GM19238 (cell line): ENCODE results near the gene TFAP2C.
"Not testable (repeated sequence)": the region's sequence is repeated elsewhere in the genome, so short reads cannot be mapped to it uniquely, and the experiment has no call there.

ENCODE experiments used
- DNase-seq: peaks from one replicate; pipeline ENCODE4 v3.0.0; 2011; ENCODE audit warnings: low spot score; ENCODE audit not compliant: insufficient read length

The TFAP2C gene

DNA sequence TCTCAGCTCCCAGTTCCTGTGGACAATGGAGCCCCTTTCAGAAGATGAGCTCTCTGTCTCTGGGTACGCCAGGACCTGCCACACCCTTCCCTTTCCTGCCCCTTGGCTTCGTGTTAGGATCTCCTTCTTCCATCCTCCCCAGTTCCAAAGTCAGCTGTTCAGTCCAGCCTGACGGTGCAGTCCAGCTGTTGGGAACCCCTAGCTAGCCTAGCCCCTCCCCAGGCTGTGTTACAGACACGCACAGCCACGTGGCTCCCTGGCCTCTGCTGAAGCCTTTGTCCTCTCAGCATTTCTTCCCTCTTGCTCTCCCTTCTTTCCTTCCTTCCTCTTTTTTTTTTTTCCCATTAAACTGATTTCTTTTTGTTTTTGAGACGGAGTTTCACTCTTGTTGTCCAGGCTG lies 12.4 kb upstream of the TFAP2C start:
- DNase-seq = no peak

DNA sequence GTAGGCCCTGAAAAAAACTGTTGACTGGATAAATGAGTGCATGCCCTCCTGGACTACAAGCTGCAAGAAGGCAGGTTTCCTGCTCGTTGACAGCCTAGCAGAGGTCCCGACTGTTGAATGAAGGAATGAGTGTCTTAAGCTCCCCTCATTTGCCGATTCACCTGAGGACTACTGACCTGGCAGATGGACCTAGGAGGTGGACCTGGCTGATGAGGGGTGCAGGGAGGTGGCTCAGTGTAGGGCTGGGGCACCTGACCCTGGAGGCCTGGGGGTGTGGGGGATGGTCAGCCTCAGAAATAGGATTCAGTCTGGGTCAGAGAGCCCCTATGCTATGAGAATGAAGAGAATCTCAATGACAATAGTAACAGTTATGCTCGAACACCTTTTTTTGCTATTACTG lies 11.6 kb upstream of the TFAP2C start:
- no peak for DNase-seq

- no peak for DNase-seq
Measured at GRCh38 chr20:56621730-56622129, 7.4 kb upstream of the TFAP2C start.

DNA sequence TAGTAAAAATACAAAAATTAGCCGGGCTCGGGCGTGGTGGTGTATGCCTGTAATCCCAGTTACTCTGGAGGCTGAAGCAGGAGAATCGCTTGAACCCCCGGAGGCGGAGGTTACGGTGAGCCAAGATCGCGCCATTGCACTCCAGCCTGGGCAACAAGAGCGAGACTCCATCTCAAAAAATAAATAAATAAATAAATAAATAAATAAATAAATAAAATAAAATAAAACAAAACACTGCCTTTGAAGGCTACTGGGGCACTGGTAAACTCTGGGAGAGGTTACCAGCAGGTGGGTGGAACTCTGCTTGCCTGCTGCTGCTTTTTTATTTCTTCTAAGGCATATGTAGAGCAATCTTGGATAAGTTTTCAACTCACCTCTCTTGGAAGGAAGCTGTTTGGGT lies 5.2 kb upstream of the TFAP2C start:
- not testable (repeated sequence) for DNase-seq

DNA sequence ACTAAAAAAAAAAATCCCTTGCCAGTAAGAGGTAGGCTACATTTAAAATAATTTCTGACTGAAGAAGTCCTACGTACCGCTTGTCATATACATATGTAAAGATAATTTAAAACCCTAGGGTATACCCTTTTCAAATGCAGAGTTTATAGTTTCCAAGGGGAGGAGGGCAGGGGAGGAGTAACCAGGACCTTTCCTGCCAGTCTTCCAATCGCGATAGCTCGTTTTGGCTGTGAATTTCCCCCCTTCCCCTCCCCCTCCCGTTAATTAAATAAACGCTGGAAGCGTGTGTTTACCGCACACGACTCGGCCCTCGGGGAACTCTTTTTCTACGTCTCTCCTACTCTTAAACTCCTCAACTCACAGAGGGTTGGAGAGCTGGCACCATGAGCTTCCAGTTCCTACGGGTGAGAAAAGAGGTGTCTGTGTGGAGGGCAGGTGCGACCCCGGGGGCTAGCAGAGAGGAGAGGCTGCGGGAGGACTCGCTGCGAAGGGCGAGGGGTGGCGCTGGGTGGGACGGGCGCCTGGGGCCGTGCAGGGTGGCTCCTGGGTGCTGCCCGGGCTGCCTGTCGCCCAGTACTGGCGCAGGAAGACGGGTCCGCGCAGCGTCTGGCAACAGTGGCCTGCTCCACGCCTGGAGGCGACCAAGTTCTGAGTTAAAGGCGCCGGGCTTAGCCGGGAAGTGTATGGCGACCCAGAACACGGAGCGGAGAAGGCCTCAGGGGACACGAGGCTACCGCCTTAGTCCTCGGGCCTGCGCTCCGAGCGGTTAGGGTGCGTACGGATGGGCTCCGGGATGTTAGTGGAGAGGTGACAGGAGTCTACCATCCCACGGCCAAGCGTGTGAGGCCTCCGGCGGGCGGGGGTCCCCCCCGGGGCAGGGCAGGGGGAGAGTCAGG lies 4.1 kb upstream of the TFAP2C start:
- DNase-seq = no peak

DNA sequence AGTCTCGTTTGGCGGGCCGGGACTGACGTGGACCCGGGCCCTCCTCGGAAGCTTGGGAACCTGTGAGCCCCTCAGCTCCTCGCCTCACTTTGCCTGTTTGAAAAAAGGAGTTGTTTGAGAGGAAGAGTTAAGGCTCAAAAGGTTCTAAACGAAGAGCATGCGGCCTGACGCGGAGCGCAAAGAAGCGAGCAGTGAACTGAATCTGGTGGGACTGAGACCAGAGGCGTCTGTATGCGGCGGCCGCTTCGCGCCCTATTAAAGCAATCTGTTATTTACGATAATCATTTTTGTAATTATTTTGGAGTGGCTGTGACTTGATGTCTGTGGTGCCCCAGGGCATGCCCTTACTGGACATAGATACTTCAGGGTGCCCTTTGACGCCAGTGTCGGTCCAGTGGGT lies 3.3 kb upstream of the TFAP2C start:
- DNase-seq = no peak

DNA sequence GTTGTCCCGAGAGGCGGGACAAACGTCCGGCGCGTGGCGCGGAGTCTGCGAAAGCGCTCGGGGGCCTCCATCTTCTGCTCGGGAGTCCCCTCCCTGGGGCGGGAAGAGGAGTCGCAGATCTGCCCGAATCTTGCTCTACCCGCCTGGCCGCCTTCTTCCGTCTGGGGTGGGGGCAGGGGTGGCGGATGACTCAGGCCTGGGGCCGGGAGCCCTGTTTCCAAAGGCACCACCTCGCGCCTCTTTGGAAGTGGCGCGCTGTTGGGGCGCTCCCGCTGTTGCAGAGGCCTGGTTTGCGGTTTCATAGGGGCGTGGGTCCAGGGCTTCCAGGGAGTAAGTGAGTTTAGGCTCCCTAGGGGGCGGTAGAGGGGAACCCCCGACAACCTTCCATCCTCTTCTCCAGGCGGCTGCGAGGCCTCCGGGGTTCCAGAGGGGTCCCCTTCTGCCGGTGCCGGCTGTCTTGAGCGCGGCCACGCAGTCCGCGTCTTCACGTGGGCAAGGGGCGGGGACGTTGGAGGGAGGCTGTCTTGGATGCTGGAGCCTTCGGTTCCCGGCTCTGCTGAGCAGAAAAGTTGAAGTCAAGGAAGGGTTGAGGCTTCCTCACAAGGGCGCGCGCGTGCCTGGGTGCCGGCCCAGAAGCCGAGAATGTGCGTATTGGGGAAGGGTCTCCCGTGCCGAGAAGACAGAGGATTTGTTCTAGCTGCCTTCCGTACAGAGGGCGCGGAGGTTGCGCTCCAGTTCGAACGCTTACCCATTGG lies 2.6 kb upstream of the TFAP2C start:
- no peak for DNase-seq

- no peak for DNase-seq
Measured at GRCh38 chr20:56627122-56628014, 1.7 kb upstream of the TFAP2C start.

DNA sequence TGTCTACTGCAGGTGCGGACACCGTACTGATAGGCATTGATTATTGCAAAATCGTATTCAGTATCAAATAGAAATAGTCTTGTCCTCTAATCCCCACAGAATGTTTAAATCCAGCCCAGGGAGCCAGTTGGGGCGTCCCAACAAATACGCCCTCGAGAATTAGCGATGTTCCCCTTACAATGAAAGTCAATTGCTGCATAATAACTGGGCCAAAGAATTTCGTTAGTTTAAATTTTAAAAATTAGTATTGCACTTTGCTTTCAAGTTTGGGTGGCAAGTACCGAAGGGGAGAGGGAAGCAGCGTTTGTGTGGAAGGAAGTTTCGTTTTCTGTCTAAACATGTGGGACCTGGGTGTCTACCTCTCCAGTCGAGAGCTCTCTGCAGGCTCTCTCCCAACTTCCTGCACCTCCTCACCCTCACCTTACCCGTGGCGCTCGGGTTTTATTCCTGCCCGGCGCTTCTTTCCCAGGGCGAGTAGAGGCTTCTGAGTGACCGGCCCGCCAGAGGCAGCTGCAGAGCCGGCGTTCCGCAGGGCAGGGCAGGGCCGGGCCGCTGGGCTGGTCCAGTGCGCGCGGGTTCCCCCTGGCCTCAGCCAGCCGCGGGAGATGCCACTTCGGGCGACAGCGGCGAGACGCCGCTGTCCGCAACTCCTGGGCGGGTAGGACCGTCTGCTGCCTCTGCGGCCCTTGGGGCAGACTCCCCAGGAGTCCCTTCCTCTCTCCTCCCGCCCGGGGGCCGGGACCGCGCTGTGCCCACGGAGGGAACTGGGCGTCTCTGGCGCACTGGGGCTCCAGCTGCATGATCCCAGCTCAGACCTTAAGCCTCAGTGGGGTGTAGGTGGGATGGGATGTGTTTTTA lies 862 bp upstream of the TFAP2C start:
- no peak for DNase-seq

DNA sequence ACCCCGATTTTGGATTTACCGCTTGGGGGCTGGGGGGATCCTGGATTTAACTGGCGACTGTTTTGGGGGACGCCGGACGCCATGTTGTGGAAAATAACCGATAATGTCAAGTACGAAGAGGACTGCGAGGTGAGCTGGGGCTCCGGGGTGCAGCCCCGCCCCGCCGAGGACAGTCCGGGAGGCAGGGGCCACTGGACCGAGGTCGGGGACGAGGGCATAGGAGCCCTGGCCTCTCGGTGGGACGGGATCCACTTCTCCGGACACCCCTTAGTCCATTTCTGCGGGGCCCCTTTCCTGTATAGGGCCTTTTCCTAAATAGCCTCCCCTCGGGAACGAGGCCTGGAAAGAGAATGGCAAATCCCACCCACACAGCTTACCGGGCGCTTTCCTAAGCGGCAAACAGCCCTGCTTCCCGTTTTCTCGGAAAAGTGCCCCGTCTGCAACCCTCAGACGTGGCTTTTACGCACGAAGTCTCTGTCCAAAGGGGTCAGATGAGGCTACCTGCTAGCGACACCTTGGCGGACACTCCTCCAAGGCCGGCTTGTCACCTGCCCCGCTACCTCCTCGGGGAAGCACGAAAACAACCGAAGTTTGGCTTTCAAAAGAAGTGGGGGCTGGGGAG lies 469 bp downstream of the TFAP2C start:
- DNase-seq = no peak

DNA sequence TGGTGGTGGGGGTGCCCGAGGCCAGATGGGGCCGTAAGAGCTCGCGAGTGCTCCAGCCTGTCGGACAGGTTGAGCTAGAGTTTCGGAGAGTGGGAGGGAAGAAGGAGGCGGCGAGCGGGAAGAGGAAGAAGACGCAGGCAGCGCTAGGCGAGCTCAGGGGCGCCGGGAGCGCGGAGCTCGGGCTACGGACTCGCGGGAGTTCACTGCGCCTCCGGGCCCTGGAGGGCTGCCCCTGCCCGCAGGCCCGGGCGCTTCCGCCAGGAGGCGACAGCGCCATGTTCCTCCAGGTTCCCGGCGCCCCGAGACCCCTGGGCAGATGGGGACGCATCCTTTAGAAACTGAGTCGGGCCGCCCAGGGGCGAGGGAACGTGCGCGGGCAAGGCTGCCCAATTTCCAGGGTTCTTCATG lies 984 bp downstream of the TFAP2C start:
- no peak for DNase-seq

DNA sequence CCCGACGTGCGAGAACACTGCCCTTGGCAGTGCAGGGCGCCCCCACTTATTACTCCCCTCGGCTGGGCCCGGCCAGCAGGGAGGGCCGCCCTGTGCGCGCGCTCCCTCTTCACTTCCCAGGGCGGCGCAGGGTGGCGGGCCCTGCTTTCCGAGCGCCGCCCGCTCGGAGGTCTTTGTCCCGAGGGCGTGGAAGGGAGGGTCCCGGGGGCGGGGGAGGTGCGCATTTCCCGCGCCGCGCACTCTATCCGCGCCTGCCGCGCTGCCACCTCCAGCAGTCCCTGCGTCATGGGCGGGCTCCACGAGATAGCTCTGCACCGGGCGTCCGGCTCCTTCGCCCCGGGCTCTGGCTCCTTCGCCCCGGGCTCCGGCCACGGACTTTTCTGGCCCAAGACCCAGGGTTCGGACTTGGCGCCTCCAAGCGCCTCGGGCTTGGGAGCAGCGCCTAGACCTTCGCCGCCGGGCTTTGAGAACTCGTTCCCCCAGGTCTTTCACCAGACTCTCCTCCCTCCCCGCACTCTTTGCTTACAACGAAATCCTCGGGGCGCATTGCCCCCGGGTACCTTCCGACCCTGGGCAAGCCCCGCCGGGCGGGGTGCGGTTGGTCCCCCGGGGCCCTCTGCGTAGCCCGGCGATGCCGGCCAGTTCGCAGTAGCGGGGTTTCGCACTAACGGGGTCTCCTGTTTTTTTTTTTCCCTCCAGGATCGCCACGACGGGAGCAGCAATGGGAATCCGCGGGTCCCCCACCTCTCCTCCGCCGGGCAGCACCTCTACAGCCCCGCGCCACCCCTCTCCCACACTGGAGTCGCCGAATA lies 1.6 kb downstream of the TFAP2C start:
- no peak for DNase-seq

- no peak for DNase-seq
Measured at GRCh38 chr20:56631318-56631989, 2.3 kb downstream of the TFAP2C start.

GRCh38 chr20:56631990-56632327 lies 2.9 kb downstream of the TFAP2C start:
- DNase-seq = no peak

- no peak for DNase-seq
Measured at GRCh38 chr20:56634307-56634706, 5.2 kb downstream of the TFAP2C start.

- no peak for DNase-seq
Measured at GRCh38 chr20:56634735-56635385, 5.8 kb downstream of the TFAP2C start.

- DNase-seq = no peak
Measured at GRCh38 chr20:56636716-56637115, 7.6 kb downstream of the TFAP2C start.

DNA sequence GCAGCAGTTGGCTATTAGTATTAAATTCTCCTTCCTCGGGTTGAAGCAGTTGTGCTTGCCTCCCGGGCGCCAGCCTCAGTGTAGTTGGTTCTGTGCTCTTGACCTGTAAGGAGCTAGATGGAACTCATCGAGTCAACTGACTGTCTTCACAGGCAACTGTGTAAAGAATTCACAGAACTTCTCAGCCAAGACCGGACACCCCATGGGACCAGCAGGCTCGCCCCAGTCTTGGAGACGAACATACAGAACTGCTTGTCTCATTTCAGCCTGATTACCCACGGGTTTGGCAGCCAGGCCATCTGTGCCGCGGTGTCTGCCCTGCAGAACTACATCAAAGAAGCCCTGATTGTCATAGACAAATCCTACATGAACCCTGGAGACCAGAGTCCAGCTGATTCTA lies 8.5 kb downstream of the TFAP2C start:
- DNase-seq = no peak
